Measurements from ENCODE around the gene SLC41A1.

- TF ChIP-seq POLR2AphosphoS5 (IDR thresholded peaks at IDR 0.05; ENCODE audit: low read depth, low read length): no peak
- no peak for TF ChIP-seq POLR2A (IDR thresholded peaks at IDR 0.05; ENCODE audit: low read depth, low read length)
These were observed 40.4 kb downstream of the SLC41A1 start for GRCh38 chr1:205772607-205773032.

Measured in GM12891 (cell line).